Liver (tissue), 9 donors: ENCODE results near the gene TMEM8B. TPM values are rescaled to one million over a fixed set of nuclear protein-coding genes. Genes with fewer than 3 reads are reported as not detected.

Experiments
- DNase-seq: peaks from one replicate; pipeline ENCODE4 v3.0.0-alpha.2; 2017; ENCODE audit warnings: low spot score
- H3K27ac ChIP-seq, 2 donors: one replicate each; pipeline ENCODE4 v1.7.0; 2013; ENCODE audit warnings: inconsistent platforms in 2 of 2, low read length in 2 of 2, control low read depth in 1 of 2, low read depth in 1 of 2, mild to moderate bottlenecking in 1 of 2
- H3K27me3 ChIP-seq, 4 donors: one replicate each; pipeline versions ENCODE4 v1.6.1 to v1.7.0; 2013; ENCODE audit warnings: low read length in 3 of 4, inconsistent platforms in 1 of 4, mild to moderate bottlenecking in 1 of 4, moderate library complexity in 1 of 4; ENCODE audit not compliant: control insufficient read depth in 4 of 4, insufficient read depth in 4 of 4
- H3K36me3 ChIP-seq, 4 donors: one replicate each; pipeline versions ENCODE4 v1.6.1 to v1.7.0; 2013; ENCODE audit warnings: low read length in 3 of 4, mild to moderate bottlenecking in 3 of 4, low read depth in 1 of 4, moderate library complexity in 1 of 4; ENCODE audit not compliant: control insufficient read depth in 4 of 4, insufficient read depth in 3 of 4
- H3K4me1 ChIP-seq, 4 donors: one replicate each; pipeline versions ENCODE4 v1.6.1 to v1.7.0; 2013; ENCODE audit warnings: low read length in 3 of 4, mild to moderate bottlenecking in 3 of 4, moderate library complexity in 1 of 4; ENCODE audit not compliant: control insufficient read depth in 4 of 4, insufficient read depth in 4 of 4
- H3K4me3 ChIP-seq, 3 donors: one replicate each; pipeline versions ENCODE4 v1.6.1 to v1.7.0; 2013; ENCODE audit warnings: low read length in 3 of 3, control low read depth in 1 of 3, low read depth in 1 of 3, mild to moderate bottlenecking in 1 of 3
- H3K9ac ChIP-seq, 2 donors: one replicate each; pipeline ENCODE4 v1.7.0; 2013; ENCODE audit warnings: low read length in 2 of 2, mild to moderate bottlenecking in 2 of 2, moderate library complexity in 2 of 2, control low read depth in 1 of 2, low read depth in 1 of 2
- H3K9me3 ChIP-seq, 4 donors: one replicate each; pipeline versions ENCODE4 v1.6.1 to v1.7.0; 2013; ENCODE audit warnings: low read length in 3 of 4; ENCODE audit not compliant: control insufficient read depth in 4 of 4
- EGR1 ChIP-seq, 2 donors: IDR thresholded peaks; 2 replicates each; pipeline ENCODE4 v1.6.1; 2016 to 2018; ENCODE audit warnings: antibody characterized with exemption in 2 of 2, low read depth in 2 of 2
- FOXA1 ChIP-seq: IDR thresholded peaks from 2 replicates; pipeline ENCODE4 v1.6.1; 2016; ENCODE audit warnings: antibody characterized with exemption
- FOXA2 ChIP-seq: IDR thresholded peaks from 2 replicates; pipeline ENCODE4 v1.6.1; 2016; ENCODE audit warnings: antibody characterized with exemption
- HNF4A ChIP-seq, 2 donors: conservative IDR thresholded peaks; 2 replicates each; pipeline ENCODE4 v1.6.1; 2016; ENCODE audit warnings: antibody characterized with exemption in 2 of 2, mild to moderate bottlenecking in 2 of 2
- HNF4G ChIP-seq: IDR thresholded peaks from 2 replicates; pipeline ENCODE4 v1.6.1; 2016; ENCODE audit warnings: antibody characterized with exemption
- JUND ChIP-seq, 2 donors: IDR thresholded peaks; 2 replicates each; pipeline ENCODE4 v1.6.1; 2016; ENCODE audit warnings: antibody characterized with exemption in 2 of 2
- MAX ChIP-seq: IDR thresholded peaks from 2 replicates; pipeline ENCODE4 v1.6.1; 2016; ENCODE audit warnings: antibody characterized with exemption
- NR2F2 ChIP-seq: IDR thresholded peaks from 2 replicates; pipeline ENCODE4 v1.6.1; 2016; ENCODE audit warnings: antibody characterized with exemption
- RAD21 ChIP-seq, 2 donors: IDR thresholded peaks; 2 replicates each; pipeline ENCODE4 v1.6.1; 2016; ENCODE audit warnings: antibody characterized with exemption in 2 of 2, mild to moderate bottlenecking in 2 of 2
- REST ChIP-seq: IDR thresholded peaks from 2 replicates; pipeline ENCODE4 v1.6.1; 2016; ENCODE audit warnings: antibody characterized with exemption, mild to moderate bottlenecking
- RXRA ChIP-seq, 2 donors: IDR thresholded peaks; 2 replicates each; pipeline ENCODE4 v1.6.1; 2017 to 2018; ENCODE audit warnings: antibody characterized with exemption in 2 of 2, mild to moderate bottlenecking in 1 of 2
- SP1 ChIP-seq: IDR thresholded peaks from 2 replicates; pipeline ENCODE4 v1.6.1; 2018; ENCODE audit warnings: antibody characterized with exemption, mild to moderate bottlenecking
- TAF1 ChIP-seq: conservative IDR thresholded peaks from 2 replicates; pipeline ENCODE4 v1.6.1; 2016; ENCODE audit warnings: antibody characterized with exemption, mild to moderate bottlenecking
- YY1 ChIP-seq: IDR thresholded peaks from 2 replicates; pipeline ENCODE4 v1.6.1; 2016; ENCODE audit warnings: antibody characterized with exemption, mild to moderate bottlenecking
- WGBS: extraction: QIAGEN DNeasy Blood & Tissue Kit; methylation state at CpG from one replicate; pipeline ENCODE4 v1.1.7; 2013; 5-methylcytosine and 5-hydroxymethylcytosine counted together
- polyA plus RNA-seq, 2 donors: library from polyadenylated mRNA; stranded (reverse) in 1 of 2; unstranded in 1 of 2; fragments of 200-250 nt in 1 of 2; fragments of >200 nt in 1 of 2; fragmentation: Nextera tagmentation in 1 of 2; extraction: Ambion mirVana in 1 of 2; gene quantifications; one replicate each; pipeline versions ENCODE4 v1.2.1 to v1.2.3, GENCODE V29; 2013 to 2015
- total RNA-seq, 2 donors: library from RNA; depleted of rRNA; stranded (reverse); fragments of >200 nt; gene quantifications; one replicate each; pipeline ENCODE4 v1.2.3, GENCODE V29; 2014
- TF ChIP-seq, protein P1 (sequence below): fragments of 150-350 bp; IDR thresholded peaks from 2 replicates; pipeline ENCODE4 v1.5.1; 2017; ENCODE audit warnings: improper control_type of control experiment, low read depth, low read length; ENCODE audit not compliant: missing input control
- TF ChIP-seq, protein P2 (sequence below): IDR thresholded peaks from 2 replicates; pipeline ENCODE4 v1.6.1; 2016; ENCODE audit warnings: antibody characterized with exemption
- TF ChIP-seq, protein P3 (sequence below): IDR thresholded peaks from 2 replicates; pipeline ENCODE4 v1.6.1; 2016; ENCODE audit warnings: antibody characterized with exemption
- donor health status: healthy.
- donor health status: healthy.
- donor health status: healthy.
- donor health status: healthy.
- donor health status: healthy.

The TMEM8B gene
- total and polyA plus RNA-seq, 4 donors: 1.1 to 5.4 (median 2.7) TPM

DNA sequence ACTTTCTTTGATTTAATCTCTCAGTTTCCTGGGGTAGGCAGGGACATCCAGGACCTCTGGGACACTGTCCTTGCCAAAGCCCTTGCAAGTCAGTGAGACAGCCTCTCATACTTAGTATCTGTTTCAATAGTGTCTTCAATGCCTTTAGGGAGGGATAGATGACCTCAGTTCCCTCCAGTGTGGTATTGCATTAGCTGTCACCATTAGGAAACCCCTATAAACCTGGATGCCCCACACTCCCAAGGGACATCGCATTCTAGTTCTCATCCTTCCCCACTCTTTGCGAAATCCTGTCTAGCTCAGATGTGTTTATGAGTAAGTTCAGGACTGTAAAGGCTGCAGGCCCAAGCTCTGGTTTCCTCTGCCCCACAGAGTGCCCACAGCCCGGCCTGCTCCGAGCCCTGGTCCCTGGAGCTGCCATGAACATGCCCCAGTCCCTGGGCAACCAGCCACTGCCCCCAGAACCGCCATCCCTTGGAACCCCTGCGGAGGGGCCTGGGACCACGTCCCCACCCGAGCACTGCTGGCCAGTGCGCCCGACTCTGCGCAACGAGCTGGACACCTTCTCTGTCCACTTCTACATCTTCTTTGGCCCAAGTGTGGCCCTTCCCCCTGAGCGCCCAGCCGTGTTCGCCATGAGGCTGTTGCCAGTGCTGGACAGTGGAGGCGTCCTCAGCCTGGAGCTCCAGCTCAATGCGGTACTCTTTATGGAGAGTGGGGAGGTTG, 13.2 kb downstream of the TMEM8B start:
- TF ChIP-seq RXRA (IDR thresholded peaks at IDR 0.05): no peak
- TF ChIP-seq SP1: no peak
- TF ChIP-seq FOXA2: no peak
- no peak for TF ChIP-seq JUND (IDR thresholded peaks at IDR 0.05)
- no peak for TF ChIP-seq TAF1
- no peak for TF ChIP-seq MAX
- TF ChIP-seq REST: no peak
- TF ChIP-seq, protein P1, sequence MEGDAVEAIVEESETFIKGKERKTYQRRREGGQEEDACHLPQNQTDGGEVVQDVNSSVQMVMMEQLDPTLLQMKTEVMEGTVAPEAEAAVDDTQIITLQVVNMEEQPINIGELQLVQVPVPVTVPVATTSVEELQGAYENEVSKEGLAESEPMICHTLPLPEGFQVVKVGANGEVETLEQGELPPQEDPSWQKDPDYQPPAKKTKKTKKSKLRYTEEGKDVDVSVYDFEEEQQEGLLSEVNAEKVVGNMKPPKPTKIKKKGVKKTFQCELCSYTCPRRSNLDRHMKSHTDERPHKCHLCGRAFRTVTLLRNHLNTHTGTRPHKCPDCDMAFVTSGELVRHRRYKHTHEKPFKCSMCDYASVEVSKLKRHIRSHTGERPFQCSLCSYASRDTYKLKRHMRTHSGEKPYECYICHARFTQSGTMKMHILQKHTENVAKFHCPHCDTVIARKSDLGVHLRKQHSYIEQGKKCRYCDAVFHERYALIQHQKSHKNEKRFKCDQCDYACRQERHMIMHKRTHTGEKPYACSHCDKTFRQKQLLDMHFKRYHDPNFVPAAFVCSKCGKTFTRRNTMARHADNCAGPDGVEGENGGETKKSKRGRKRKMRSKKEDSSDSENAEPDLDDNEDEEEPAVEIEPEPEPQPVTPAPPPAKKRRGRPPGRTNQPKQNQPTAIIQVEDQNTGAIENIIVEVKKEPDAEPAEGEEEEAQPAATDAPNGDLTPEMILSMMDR: no peak
- no peak for TF ChIP-seq YY1
- TF ChIP-seq EGR1 (IDR thresholded peaks at IDR 0.05; ENCODE audit: low read depth in 2 of 2): no peak
- TF ChIP-seq, protein P2, sequence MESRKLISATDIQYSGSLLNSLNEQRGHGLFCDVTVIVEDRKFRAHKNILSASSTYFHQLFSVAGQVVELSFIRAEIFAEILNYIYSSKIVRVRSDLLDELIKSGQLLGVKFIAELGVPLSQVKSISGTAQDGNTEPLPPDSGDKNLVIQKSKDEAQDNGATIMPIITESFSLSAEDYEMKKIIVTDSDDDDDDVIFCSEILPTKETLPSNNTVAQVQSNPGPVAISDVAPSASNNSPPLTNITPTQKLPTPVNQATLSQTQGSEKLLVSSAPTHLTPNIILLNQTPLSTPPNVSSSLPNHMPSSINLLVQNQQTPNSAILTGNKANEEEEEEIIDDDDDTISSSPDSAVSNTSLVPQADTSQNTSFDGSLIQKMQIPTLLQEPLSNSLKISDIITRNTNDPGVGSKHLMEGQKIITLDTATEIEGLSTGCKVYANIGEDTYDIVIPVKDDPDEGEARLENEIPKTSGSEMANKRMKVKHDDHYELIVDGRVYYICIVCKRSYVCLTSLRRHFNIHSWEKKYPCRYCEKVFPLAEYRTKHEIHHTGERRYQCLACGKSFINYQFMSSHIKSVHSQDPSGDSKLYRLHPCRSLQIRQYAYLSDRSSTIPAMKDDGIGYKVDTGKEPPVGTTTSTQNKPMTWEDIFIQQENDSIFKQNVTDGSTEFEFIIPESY: no peak
- TF ChIP-seq FOXA1: no peak
- TF ChIP-seq NR2F2: no peak
- 97% methylated on average over 17 of the region's 17 CpGs for WGBS
- Histone ChIP-seq H3K27me3 (no peaks in the 10 kb centered on the region), H3K9ac (no peak overlapping the region), H3K9me3 (no peaks in the 10 kb centered on the region), H3K4me1 (peaks cover 0 to 5% (median 1%) of the 10 kb centered on the region in 4 donors), H3K4me3 (no peak overlapping the region), H3K36me3 (peaks cover 0 to 5% (median 0%) of the 10 kb centered on the region in 4 donors), H3K27ac (no peak overlapping the region)
- no peak for DNase-seq

DNA sequence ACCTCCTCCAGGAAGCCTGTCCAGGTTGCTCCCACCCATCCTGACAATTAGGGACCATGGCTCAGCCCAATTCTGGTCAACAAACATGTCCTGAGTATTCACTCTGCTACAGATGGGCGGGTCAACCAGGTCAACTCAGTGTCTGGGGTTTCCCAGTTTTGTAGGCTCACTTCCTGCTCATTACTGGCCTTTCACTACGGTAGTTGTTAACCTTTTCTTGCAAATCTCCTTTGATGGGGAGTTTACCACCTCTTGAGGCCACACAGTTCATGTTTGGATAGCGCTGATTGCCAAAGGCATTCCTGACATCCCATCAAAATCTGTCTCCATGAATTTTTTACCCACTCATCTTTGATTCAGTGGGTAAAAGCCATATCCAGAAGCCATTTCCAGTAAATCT, 13.8 kb downstream of the TMEM8B start:
- H3K4me3 ChIP-seq: no peak overlapping the region
- WGBS: 79% methylated on average over 3 of the region's 3 CpGs
- peaks cover 0 to 5% (median 0%) of the 10 kb centered on the region in 4 donors for H3K36me3 ChIP-seq
- H3K9me3 ChIP-seq: no peaks in the 10 kb centered on the region
- H3K9ac ChIP-seq: no peak overlapping the region
- no peak for DNase-seq
- H3K4me1 ChIP-seq: peaks cover 0 to 5% (median 1%) of the 10 kb centered on the region in 4 donors
- no peaks in the 10 kb centered on the region for H3K27me3 ChIP-seq
- no peak overlapping the region for H3K27ac ChIP-seq
- TF ChIP-seq NR2F2: no peak
- TF ChIP-seq, protein P3, sequence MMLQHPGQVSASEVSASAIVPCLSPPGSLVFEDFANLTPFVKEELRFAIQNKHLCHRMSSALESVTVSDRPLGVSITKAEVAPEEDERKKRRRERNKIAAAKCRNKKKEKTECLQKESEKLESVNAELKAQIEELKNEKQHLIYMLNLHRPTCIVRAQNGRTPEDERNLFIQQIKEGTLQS: no peak
- no peak for TF ChIP-seq RAD21 (IDR thresholded peaks at IDR 0.05)
- no peak for TF ChIP-seq FOXA2
- TF ChIP-seq HNF4A (conservative IDR thresholded peaks at IDR 0.05): no peak
- no peak for TF ChIP-seq JUND (IDR thresholded peaks at IDR 0.05)
- no peak for TF ChIP-seq HNF4G
- no peak for TF ChIP-seq EGR1 (IDR thresholded peaks at IDR 0.05; ENCODE audit: low read depth in 2 of 2)
- no peak for TF ChIP-seq MAX
- TF ChIP-seq REST: no peak
- TF ChIP-seq, protein P2: no peak
